Endothelial cell of umbilical vein (primary cell): ENCODE measurements around the gene TBK1. TPM values are rescaled to one million over a fixed set of nuclear protein-coding genes. Genes with fewer than 3 reads are reported as not detected.

Experiments
- BruUV-seq: library from RNA; stranded (reverse); fragments of 400-500 nt; replicated peaks from 2 replicates; lab custom pipeline; 2021; lab: Mats Ljungman, UMichigan
- CTCF ChIA-PET: fragments of 300-600, 350-600 bp; sonication (Branson Sonifier 250); formaldehyde crosslinking; loops from one replicate; lab custom pipeline; 2021; ENCODE audit warnings: antibody characterized with exemption, inconsistent platforms; lab: Charles Lee
- POLR2A ChIA-PET: fragments of 300-600, 350-600 bp; sonication (Branson Sonifier 250); formaldehyde crosslinking; loops from one replicate; lab custom pipeline; 2021; ENCODE audit warnings: antibody characterized with exemption, inconsistent platforms; lab: Charles Lee
- DNase-seq: peaks from one replicate; pipeline ENCODE4 v3.0.0-alpha.2; 2011; ENCODE audit warnings: low read depth, low spot score
- FAIRE-seq: peaks from 2 replicates; lab custom pipeline; 2011; peaks lifted over from hg19 to GRCh38; lab: Jason Lieb, UNC
- H2AFZ ChIP-seq: 2 replicates; pipeline ENCODE4 v1.6.0; 2012; ENCODE audit warnings: low read depth, low read length, control low read depth, inconsistent platforms
- H3K27ac ChIP-seq: 2 replicates; pipeline ENCODE4 v1.5.1; 2011; ENCODE audit warnings: low read depth, mild to moderate bottlenecking, control low read depth, low read length, moderate library complexity; ENCODE audit not compliant: insufficient read depth
- H3K27me3 ChIP-seq, 2 experiments: 2 replicates each; pipeline versions ENCODE4 v1.6.0 to v1.6.1; 2011; ENCODE audit warnings: low read length in 2 of 2, mixed read lengths in 1 of 2; ENCODE audit not compliant: control insufficient read depth in 2 of 2, insufficient read depth in 2 of 2
- H3K36me3 ChIP-seq, 2 experiments: 2 replicates in 1 of 2; 3 replicates in 1 of 2; pipeline ENCODE4 v1.5.1; 2011; ENCODE audit warnings: low read length in 2 of 2, mild to moderate bottlenecking in 1 of 2, moderate library complexity in 1 of 2; ENCODE audit not compliant: control insufficient read depth in 2 of 2, insufficient read depth in 2 of 2; ENCODE audit errors: extremely low read depth in 1 of 2
- H3K4me1 ChIP-seq: 3 replicates; pipeline ENCODE4 v1.5.1; 2011; ENCODE audit warnings: mild to moderate bottlenecking, low read length; ENCODE audit not compliant: control insufficient read depth, insufficient read depth; ENCODE audit errors: extremely low read depth
- H3K4me2 ChIP-seq: 2 replicates; pipeline ENCODE4 v1.6.1; 2011; ENCODE audit warnings: low read length, control low read depth, mixed read lengths; ENCODE audit not compliant: insufficient read depth
- H3K4me3 ChIP-seq, 3 experiments: fragments of 200-600 bp in 1 of 3; sonication (generic), shearing (Covaris generic) in 1 of 3; replicated peaks in 1 of 3; 2 replicates each; pipeline ENCODE4 v1.5.1; 2011 to 2016; ENCODE audit warnings: control low read depth in 3 of 3, low read length in 3 of 3, mild to moderate bottlenecking in 2 of 3, inconsistent platforms in 1 of 3, low read depth in 1 of 3, moderate library complexity in 1 of 3; ENCODE audit not compliant: insufficient read depth in 1 of 3
- H3K79me2 ChIP-seq: 2 replicates; pipeline ENCODE4 v1.6.0; 2012; ENCODE audit warnings: low read length, inconsistent platforms; ENCODE audit not compliant: control insufficient read depth, insufficient read depth
- H3K9ac ChIP-seq: replicated peaks from 2 replicates; pipeline ENCODE3; 2011; ENCODE audit warnings: low read length, control low read depth; ENCODE audit not compliant: insufficient read depth; ENCODE audit errors: extremely low read depth
- H3K9me1 ChIP-seq: replicated peaks from 3 replicates; pipeline ENCODE4 v1.6.0; 2011; ENCODE audit warnings: mild to moderate bottlenecking, low read length; ENCODE audit not compliant: control insufficient read depth, insufficient read depth; ENCODE audit errors: extremely low read depth
- H3K9me3 ChIP-seq: replicated peaks from 2 replicates; pipeline ENCODE4 v1.5.1; 2012; ENCODE audit warnings: low read length, inconsistent platforms; ENCODE audit not compliant: control insufficient read depth, insufficient read depth
- H4K20me1 ChIP-seq: replicated peaks from 2 replicates; pipeline ENCODE3; 2011; ENCODE audit warnings: mild to moderate bottlenecking, low read length; ENCODE audit not compliant: control insufficient read depth, insufficient read depth; ENCODE audit errors: extremely low read depth
- CTCF ChIP-seq, 2 donors: IDR thresholded peaks; 1 replicate in 1 of 2; 2 replicates in 1 of 2; pipeline ENCODE4 v1.5.1; 2011; ENCODE audit warnings: low read length in 2 of 2, mild to moderate bottlenecking in 2 of 2, moderate library complexity in 2 of 2, control low read depth in 1 of 2, inconsistent platforms in 1 of 2, low read depth in 1 of 2; ENCODE audit not compliant: insufficient read depth in 1 of 2; ENCODE audit errors: extremely low read depth in 1 of 2
- EZH2 ChIP-seq: IDR thresholded peaks from 2 replicates; pipeline ENCODE4 v1.6.1; 2012; ENCODE audit warnings: borderline replicate concordance, low read depth, mild to moderate bottlenecking, moderate library complexity, low read length, inconsistent platforms; ENCODE audit not compliant: severe bottlenecking
- GATA2 ChIP-seq: IDR thresholded peaks from 2 replicates; pipeline ENCODE4 v1.7.0; 2011; ENCODE audit warnings: low read depth, mild to moderate bottlenecking, moderate library complexity, mixed read lengths, low read length; ENCODE audit not compliant: insufficient read length, insufficient read depth
- MYC ChIP-seq: IDR thresholded peaks from one replicate; pipeline ENCODE4 v1.6.1; 2011; ENCODE audit warnings: mild to moderate bottlenecking, low read depth, low read length
- POLR2AphosphoS5 ChIP-seq: IDR thresholded peaks from 2 replicates; pipeline ENCODE4 v1.6.1; 2012; ENCODE audit warnings: low read depth, mild to moderate bottlenecking, control low read depth, low read length, moderate library complexity; ENCODE audit not compliant: insufficient read depth
- dilution Hi-C: fragments of 300-500 bp; cut with MboI; formaldehyde crosslinking; loops from one replicate; pipeline ENCODE4 v1.15.0; 2019; ENCODE audit warnings: low sequenced_read_pairs; ENCODE audit not compliant: extremely low pct_ligation_motif_present
- intact Hi-C: fragments of 100-400 bp; cut with micrococcal nuclease; formaldehyde crosslinking; loops from one replicate; pipeline ENCODE4 v1.10.0; 2022
- polyA plus RNA-seq, 4 experiments: library from polyadenylated mRNA; depleted of rRNA in 3 of 4; stranded (reverse) in 3 of 4; unstranded in 1 of 4; fragments of >200 nt; gene quantifications; 2 replicates each; pipeline versions ENCODE4 v1.2.1 to v1.2.3, GENCODE V29; 2011 to 2012; ENCODE audit warnings: missing spikeins in 1 of 4
- total RNA-seq: library from RNA; stranded (reverse); gene quantifications from 2 replicates; pipeline ENCODE4 v1.2.3, GENCODE V29; 2021

The TBK1 gene
- total and polyA plus RNA-seq, 2 donors (not counting 3 experiments of a cell fraction or from before 2014, with no cell fraction given), result 8.0 to 28.9 TPM

- POLR2A ChIA-PET, result no interaction called here
- DNase-seq (no peak), FAIRE-seq (no peak)
- Histone ChIP-seq H3K36me3 (peaks cover 9 to 12% of the 10 kb centered on the region in 2 experiments), H3K4me1 (peaks cover 6% of the 10 kb centered on the region), H3K27me3 (no peaks in the 10 kb centered on the region), H4K20me1 (no peaks in the 10 kb centered on the region), H2AFZ (no peak overlapping the region), H3K4me3 (no peak overlapping the region), H3K27ac (no peak overlapping the region), H3K9me1 (no peaks in the 10 kb centered on the region), H3K4me2 (no peak overlapping the region), H3K9ac (no peak overlapping the region), H3K79me2 (no peaks in the 10 kb centered on the region), H3K9me3 (no peaks in the 10 kb centered on the region)
- BruUV-seq, result no TSS peak
- CTCF ChIA-PET, result no interaction called here
- intact Hi-C loops (no loop called here), dilution Hi-C loops (no loop called here)
- TF ChIP-seq GATA2 (no peak), CTCF (IDR thresholded peaks at IDR 0.05; ENCODE audit: extremely low read depth in 1 of 2, insufficient read depth in 1 of 2, low read depth in 1 of 2, low read length in 2 of 2) (no peak), POLR2AphosphoS5 (no peak), EZH2 (no peak), MYC (no peak)
Measured at GRCh38 chr12:64446295-64446694, 5.6 kb upstream of the TBK1 start.
